ENCODE measurements around the gene SLC7A5. TPM values are rescaled to one million over a fixed set of nuclear protein-coding genes. Genes with fewer than 3 reads are reported as not detected.

The SLC7A5 gene
- total and polyA plus RNA-seq, 2 of the 13 experiments (the other 11 are each of a cell fraction or from before 2014, with no cell fraction given), result 79.6 to 155 TPM

DNA sequence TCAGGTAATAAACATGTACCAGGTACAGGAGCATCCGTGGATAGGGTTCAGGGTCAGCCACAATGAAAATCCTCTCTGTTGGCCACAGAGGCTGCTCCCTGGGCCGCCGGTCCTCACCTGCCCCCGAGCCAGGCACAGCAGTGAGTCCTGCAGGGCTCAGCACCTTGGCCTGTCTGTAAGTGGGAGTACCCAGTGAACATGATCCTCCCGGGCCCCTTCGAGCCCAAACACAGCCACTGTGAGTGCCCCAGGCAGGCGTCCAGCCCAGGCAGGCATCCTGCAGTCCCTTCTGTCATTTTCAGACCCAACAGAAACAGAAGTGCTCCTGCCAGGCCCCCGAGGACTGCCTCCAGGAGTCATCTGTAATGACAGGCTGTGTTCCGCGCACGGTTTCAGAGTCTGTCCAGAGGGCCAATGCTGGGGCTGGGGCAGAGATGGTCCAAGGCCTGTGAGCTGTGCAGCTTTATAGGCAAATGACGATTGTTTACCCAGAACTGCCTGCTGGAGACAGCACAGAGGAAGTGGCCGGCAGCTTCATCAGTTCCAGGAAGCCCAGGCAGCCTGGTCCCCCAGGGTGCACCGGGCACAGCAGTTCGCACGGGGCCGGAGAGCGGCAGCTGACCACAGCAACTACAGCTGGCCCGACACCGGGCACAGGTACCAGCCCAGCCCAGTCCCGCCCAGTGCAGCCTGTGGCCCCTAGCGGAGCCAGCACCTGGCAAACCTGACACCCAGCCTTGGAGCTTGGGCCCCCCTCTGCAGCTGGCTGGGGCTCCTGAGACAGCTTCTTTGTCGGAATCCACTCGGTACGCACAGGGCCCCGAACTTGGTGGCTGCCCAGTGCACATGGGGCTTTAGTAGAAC, 13.2 kb downstream of the SLC7A5 start (continued):
- TF ChIP-seq, protein P1, sequence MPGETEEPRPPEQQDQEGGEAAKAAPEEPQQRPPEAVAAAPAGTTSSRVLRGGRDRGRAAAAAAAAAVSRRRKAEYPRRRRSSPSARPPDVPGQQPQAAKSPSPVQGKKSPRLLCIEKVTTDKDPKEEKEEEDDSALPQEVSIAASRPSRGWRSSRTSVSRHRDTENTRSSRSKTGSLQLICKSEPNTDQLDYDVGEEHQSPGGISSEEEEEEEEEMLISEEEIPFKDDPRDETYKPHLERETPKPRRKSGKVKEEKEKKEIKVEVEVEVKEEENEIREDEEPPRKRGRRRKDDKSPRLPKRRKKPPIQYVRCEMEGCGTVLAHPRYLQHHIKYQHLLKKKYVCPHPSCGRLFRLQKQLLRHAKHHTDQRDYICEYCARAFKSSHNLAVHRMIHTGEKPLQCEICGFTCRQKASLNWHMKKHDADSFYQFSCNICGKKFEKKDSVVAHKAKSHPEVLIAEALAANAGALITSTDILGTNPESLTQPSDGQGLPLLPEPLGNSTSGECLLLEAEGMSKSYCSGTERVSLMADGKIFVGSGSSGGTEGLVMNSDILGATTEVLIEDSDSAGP (CRISPR knock-in tag; IDR thresholded peaks at IDR 0.05; ENCODE audit: borderline replicate concordance), result peak; percentile 29; the same call in 1 of the 2 replicates
- TF ChIP-seq ZNF7 (CRISPR knock-in tag; IDR thresholded peaks at IDR 0.05) (no peak), GATA4 (IDR thresholded peaks at IDR 0.05; ENCODE audit: borderline replicate concordance, low read depth) (no peak), SYNCRIP (IDR thresholded peaks at IDR 0.05; ENCODE audit: insufficient read depth, low read depth, low read length) (no peak), ZNF879 (CRISPR knock-in tag; IDR thresholded peaks at IDR 0.05) (no peak), MTF1 (CRISPR knock-in tag; IDR thresholded peaks at IDR 0.05) (peak; percentile 44; the same call in 1 of the 2 replicates), ZNF160 (CRISPR knock-in tag; IDR thresholded peaks at IDR 0.05) (0 out of 2 replicates have a peak, but pooled peaks have one; percentile 17), KAT7 (CRISPR knock-in tag; IDR thresholded peaks at IDR 0.05; ENCODE audit: borderline replicate concordance) (peak; percentile 65; the same call in 1 of the 2 replicates), JARID2 (CRISPR knock-in tag; IDR thresholded peaks at IDR 0.05; ENCODE audit: insufficient replicate concordance) (no peak), ZBTB3 (CRISPR knock-in tag; IDR thresholded peaks at IDR 0.05; ENCODE audit: borderline replicate concordance, low read depth) (no peak), GFI1 (CRISPR knock-in tag; IDR thresholded peaks at IDR 0.05; ENCODE audit: borderline replicate concordance) (no peak), RBAK (CRISPR knock-in tag; IDR thresholded peaks at IDR 0.05) (no peak), ZNF354B (CRISPR knock-in tag; IDR thresholded peaks at IDR 0.05) (no peak), MXI1 (IDR thresholded peaks at IDR 0.05; ENCODE audit: borderline replicate concordance, low read depth, low read length) (peak; percentile 73; the same call in 1 of the 3 replicates), MED8 (CRISPR knock-in tag; IDR thresholded peaks at IDR 0.05; ENCODE audit: insufficient replicate concordance) (no peak), NCOA5 (CRISPR knock-in tag; IDR thresholded peaks at IDR 0.05) (no peak), ESRRA (CRISPR knock-in tag; IDR thresholded peaks at IDR 0.05; ENCODE audit: low read depth) (no peak)
- TF ChIP-seq, protein P2, sequence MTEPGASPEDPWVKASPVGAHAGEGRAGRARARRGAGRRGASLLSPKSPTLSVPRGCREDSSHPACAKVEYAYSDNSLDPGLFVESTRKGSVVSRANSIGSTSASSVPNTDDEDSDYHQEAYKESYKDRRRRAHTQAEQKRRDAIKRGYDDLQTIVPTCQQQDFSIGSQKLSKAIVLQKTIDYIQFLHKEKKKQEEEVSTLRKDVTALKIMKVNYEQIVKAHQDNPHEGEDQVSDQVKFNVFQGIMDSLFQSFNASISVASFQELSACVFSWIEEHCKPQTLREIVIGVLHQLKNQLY (CRISPR knock-in tag; IDR thresholded peaks at IDR 0.05), result no peak; the same call in 1 of the 2 replicates
- TF ChIP-seq, protein P3, sequence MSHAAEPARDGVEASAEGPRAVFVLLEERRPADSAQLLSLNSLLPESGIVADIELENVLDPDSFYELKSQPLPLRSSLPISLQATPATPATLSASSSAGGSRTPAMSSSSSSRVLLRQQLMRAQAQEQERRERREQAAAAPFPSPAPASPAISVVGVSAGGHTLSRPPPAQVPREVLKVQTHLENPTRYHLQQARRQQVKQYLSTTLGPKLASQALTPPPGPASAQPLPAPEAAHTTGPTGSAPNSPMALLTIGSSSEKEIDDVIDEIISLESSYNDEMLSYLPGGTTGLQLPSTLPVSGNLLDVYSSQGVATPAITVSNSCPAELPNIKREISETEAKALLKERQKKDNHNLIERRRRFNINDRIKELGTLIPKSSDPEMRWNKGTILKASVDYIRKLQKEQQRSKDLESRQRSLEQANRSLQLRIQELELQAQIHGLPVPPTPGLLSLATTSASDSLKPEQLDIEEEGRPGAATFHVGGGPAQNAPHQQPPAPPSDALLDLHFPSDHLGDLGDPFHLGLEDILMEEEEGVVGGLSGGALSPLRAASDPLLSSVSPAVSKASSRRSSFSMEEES (CRISPR knock-in tag; IDR thresholded peaks at IDR 0.05), result peak; percentile 67; the same call in 1 of the 2 replicates
- TF ChIP-seq, protein P4, sequence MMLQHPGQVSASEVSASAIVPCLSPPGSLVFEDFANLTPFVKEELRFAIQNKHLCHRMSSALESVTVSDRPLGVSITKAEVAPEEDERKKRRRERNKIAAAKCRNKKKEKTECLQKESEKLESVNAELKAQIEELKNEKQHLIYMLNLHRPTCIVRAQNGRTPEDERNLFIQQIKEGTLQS (CRISPR knock-in tag; IDR thresholded peaks at IDR 0.05), result no peak
- TF ChIP-seq, protein P5, sequence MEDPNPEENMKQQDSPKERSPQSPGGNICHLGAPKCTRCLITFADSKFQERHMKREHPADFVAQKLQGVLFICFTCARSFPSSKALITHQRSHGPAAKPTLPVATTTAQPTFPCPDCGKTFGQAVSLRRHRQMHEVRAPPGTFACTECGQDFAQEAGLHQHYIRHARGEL (CRISPR knock-in tag; IDR thresholded peaks at IDR 0.05), result no peak; the same call in 1 of the 2 replicates
- TF ChIP-seq, protein P6, sequence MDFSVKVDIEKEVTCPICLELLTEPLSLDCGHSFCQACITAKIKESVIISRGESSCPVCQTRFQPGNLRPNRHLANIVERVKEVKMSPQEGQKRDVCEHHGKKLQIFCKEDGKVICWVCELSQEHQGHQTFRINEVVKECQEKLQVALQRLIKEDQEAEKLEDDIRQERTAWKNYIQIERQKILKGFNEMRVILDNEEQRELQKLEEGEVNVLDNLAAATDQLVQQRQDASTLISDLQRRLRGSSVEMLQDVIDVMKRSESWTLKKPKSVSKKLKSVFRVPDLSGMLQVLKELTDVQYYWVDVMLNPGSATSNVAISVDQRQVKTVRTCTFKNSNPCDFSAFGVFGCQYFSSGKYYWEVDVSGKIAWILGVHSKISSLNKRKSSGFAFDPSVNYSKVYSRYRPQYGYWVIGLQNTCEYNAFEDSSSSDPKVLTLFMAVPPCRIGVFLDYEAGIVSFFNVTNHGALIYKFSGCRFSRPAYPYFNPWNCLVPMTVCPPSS (IDR thresholded peaks at IDR 0.05), result no peak
- TF ChIP-seq, protein P7, sequence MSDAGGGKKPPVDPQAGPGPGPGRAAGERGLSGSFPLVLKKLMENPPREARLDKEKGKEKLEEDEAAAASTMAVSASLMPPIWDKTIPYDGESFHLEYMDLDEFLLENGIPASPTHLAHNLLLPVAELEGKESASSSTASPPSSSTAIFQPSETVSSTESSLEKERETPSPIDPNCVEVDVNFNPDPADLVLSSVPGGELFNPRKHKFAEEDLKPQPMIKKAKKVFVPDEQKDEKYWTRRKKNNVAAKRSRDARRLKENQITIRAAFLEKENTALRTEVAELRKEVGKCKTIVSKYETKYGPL (CRISPR knock-in tag; IDR thresholded peaks at IDR 0.05), result no peak
